Mesothelial cell of epicardium (in vitro differentiated cells): ENCODE results near the gene JPH2. TPM values are rescaled to one million over a fixed set of nuclear protein-coding genes. Genes with fewer than 3 reads are reported as not detected.

ENCODE experiments used
- DNase-seq, 2 experiments: peaks; one replicate each; pipeline ENCODE4 v3.0.0; 2021; ENCODE audit warnings: low spot score in 2 of 2; ENCODE audit not compliant: unreplicated experiment in 2 of 2
- H3K27ac Mint-ChIP-seq: 2 replicates; pipeline ENCODE4 v1.8.0; 2021; ENCODE audit warnings: mixed read lengths
- H3K27me3 Mint-ChIP-seq: 2 replicates; pipeline ENCODE4 v1.8.0; 2021; ENCODE audit warnings: low read depth, mixed read lengths
- H3K36me3 Mint-ChIP-seq: 2 replicates; pipeline ENCODE4 v1.8.0; 2021; ENCODE audit warnings: mixed read lengths
- H3K4me1 Mint-ChIP-seq: 2 replicates; pipeline ENCODE4 v1.8.0; 2021; ENCODE audit warnings: mixed read lengths
- H3K4me3 Mint-ChIP-seq: 2 replicates; pipeline ENCODE4 v1.8.0; 2021; ENCODE audit warnings: mild to moderate bottlenecking, moderate library complexity, mixed read lengths
- H3K9me3 Mint-ChIP-seq: 2 replicates; pipeline ENCODE4 v1.8.0; 2021; ENCODE audit warnings: mixed read lengths
- CTCF ChIP-seq: fragments of 200-600 bp; sonication (generic); IDR thresholded peaks from one replicate; pipeline ENCODE4 v1.5.0; 2021; ENCODE audit warnings: antibody characterized with exemption; ENCODE audit not compliant: unreplicated experiment
- total RNA-seq: library from RNA; stranded (reverse); gene quantifications from 3 replicates; pipeline ENCODE4 v1.2.1, GENCODE V29; 2021

Gene JPH2
- total RNA-seq, 1 donor from 2014 or later, result 3.5 TPM

- peaks cover 8% of the 10 kb centered on the region for H3K27me3 Mint-ChIP-seq
- no peak overlapping the region for H3K4me3 Mint-ChIP-seq
- no peak overlapping the region for H3K27ac Mint-ChIP-seq
- no peaks in the 10 kb centered on the region for H3K36me3 Mint-ChIP-seq
- no peaks in the 10 kb centered on the region for H3K9me3 Mint-ChIP-seq
- TF ChIP-seq CTCF, result no peak
- H3K4me1 Mint-ChIP-seq, result no peaks in the 10 kb centered on the region
- DNase-seq, result no peak
Observed at GRCh38 chr20:44085616-44086434, 101.2 kb downstream of the JPH2 start.

- DNase-seq, result no peak
- no peaks in the 10 kb centered on the region for H3K9me3 Mint-ChIP-seq
- H3K27ac Mint-ChIP-seq, result no peak overlapping the region
- no peaks in the 10 kb centered on the region for H3K36me3 Mint-ChIP-seq
- peaks cover 8% of the 10 kb centered on the region for H3K27me3 Mint-ChIP-seq
- no peak overlapping the region for H3K4me3 Mint-ChIP-seq
- TF ChIP-seq CTCF, result no peak
- H3K4me1 Mint-ChIP-seq, result no peaks in the 10 kb centered on the region
Observed at GRCh38 chr20:44084891-44085290, 102.1 kb downstream of the JPH2 start.

- no peaks in the 10 kb centered on the region for H3K9me3 Mint-ChIP-seq
- H3K4me1 Mint-ChIP-seq, result no peaks in the 10 kb centered on the region
- H3K4me3 Mint-ChIP-seq, result no peak overlapping the region
- DNase-seq, result no peak
- H3K36me3 Mint-ChIP-seq, result no peaks in the 10 kb centered on the region
- H3K27me3 Mint-ChIP-seq, result peaks cover 8% of the 10 kb centered on the region
- TF ChIP-seq CTCF, result no peak
- H3K27ac Mint-ChIP-seq, result no peak overlapping the region
Observed at GRCh38 chr20:44084439-44084838, 102.5 kb downstream of the JPH2 start.

- Mint-ChIP-seq H3K27ac (no peak overlapping the region), H3K27me3 (peaks cover 8% of the 10 kb centered on the region), H3K9me3 (no peaks in the 10 kb centered on the region), H3K4me1 (no peaks in the 10 kb centered on the region), H3K36me3 (no peaks in the 10 kb centered on the region), H3K4me3 (no peak overlapping the region)
- DNase-seq, result no peak
- TF ChIP-seq CTCF, result no peak
Observed at GRCh38 chr20:44083220-44083933, 103.6 kb downstream of the JPH2 start.

- no peak for TF ChIP-seq CTCF
- DNase-seq, result no peak
- no peaks in the 10 kb centered on the region for H3K4me1 Mint-ChIP-seq
- no peak overlapping the region for H3K4me3 Mint-ChIP-seq
- no peaks in the 10 kb centered on the region for H3K36me3 Mint-ChIP-seq
- H3K27ac Mint-ChIP-seq, result no peak overlapping the region
- peaks cover 2% of the 10 kb centered on the region for H3K27me3 Mint-ChIP-seq
- H3K9me3 Mint-ChIP-seq, result no peaks in the 10 kb centered on the region
Observed at GRCh38 chr20:44081888-44082287, 105.1 kb downstream of the JPH2 start.
